Measurements from ENCODE around the gene ZNF490.

The ZNF490 gene

GRCh38 chr19:12603714-12604113, 6.9 kb downstream of the ZNF490 start:
- Histone ChIP-seq H3K36me3 (replicated peaks; ENCODE audit: low read depth, low read length) (peaks cover 18% of the 10 kb centered on the region), H3K9ac (ENCODE audit: low read length) (no peak overlapping the region), H2AFZ (ENCODE audit: low read depth, low read length) (no peak overlapping the region), H3K27ac (ENCODE audit: low read length) (no peak overlapping the region), H3K4me3 (ENCODE audit: low read length) (no peak overlapping the region), H3K4me1 (ENCODE audit: low read length) (peaks cover 11% of the 10 kb centered on the region), H3K79me2 (ENCODE audit: low read length) (no peaks in the 10 kb centered on the region), H3K4me2 (ENCODE audit: low read length) (peak overlapping the region; percentile 2; the same call in 1 of the 2 replicates), H3K27me3 (ENCODE audit: low read depth, low read length) (no peaks in the 10 kb centered on the region), H3K9me3 (ENCODE audit: insufficient read depth, low read length) (no peaks in the 10 kb centered on the region), H4K20me1 (ENCODE audit: insufficient read depth, low read length) (no peaks in the 10 kb centered on the region)
- no peak for TF ChIP-seq EZH2phosphoT487 (IDR thresholded peaks at IDR 0.05; ENCODE audit: low read depth)
- TF ChIP-seq CTCF (IDR thresholded peaks at IDR 0.05; ENCODE audit: low read depth, low read length) = no peak

GRCh38 chr19:12597594-12597993, 13.0 kb downstream of the ZNF490 start:
- H3K79me2 ChIP-seq (ENCODE audit: low read length) = no peaks in the 10 kb centered on the region
- no peak for TF ChIP-seq EZH2phosphoT487 (IDR thresholded peaks at IDR 0.05; ENCODE audit: low read depth)
- TF ChIP-seq CTCF (IDR thresholded peaks at IDR 0.05; ENCODE audit: low read depth, low read length) = no peak
- no peak overlapping the region for H2AFZ ChIP-seq (ENCODE audit: low read depth, low read length)
- 0 out of 2 replicates have a peak, but pooled peaks cover 4% of the 10 kb centered on the region for H4K20me1 ChIP-seq (ENCODE audit: insufficient read depth, low read length)
- no peak overlapping the region for H3K4me2 ChIP-seq (ENCODE audit: low read length)
- H3K36me3 ChIP-seq (replicated peaks; ENCODE audit: low read depth, low read length) = peaks cover 25% of the 10 kb centered on the region
- H3K9ac ChIP-seq (ENCODE audit: low read length) = no peak overlapping the region
- H3K4me1 ChIP-seq (ENCODE audit: low read length) = no peaks in the 10 kb centered on the region
- H3K27ac ChIP-seq (ENCODE audit: low read length) = no peak overlapping the region
- no peak overlapping the region for H3K4me3 ChIP-seq (ENCODE audit: low read length)
- H3K9me3 ChIP-seq (ENCODE audit: insufficient read depth, low read length) = no peaks in the 10 kb centered on the region
- no peaks in the 10 kb centered on the region for H3K27me3 ChIP-seq (ENCODE audit: low read depth, low read length)

- no peak overlapping the region for H2AFZ ChIP-seq (ENCODE audit: low read depth, low read length)
- no peak overlapping the region for H3K4me3 ChIP-seq (ENCODE audit: low read length)
- TF ChIP-seq CTCF (IDR thresholded peaks at IDR 0.05; ENCODE audit: low read depth, low read length) = no peak
- TF ChIP-seq EZH2phosphoT487 (IDR thresholded peaks at IDR 0.05; ENCODE audit: low read depth) = no peak
- no peak overlapping the region for H3K9ac ChIP-seq (ENCODE audit: low read length)
- H3K27ac ChIP-seq (ENCODE audit: low read length) = no peak overlapping the region
- H3K4me2 ChIP-seq (ENCODE audit: low read length) = no peak overlapping the region
- no peaks in the 10 kb centered on the region for H3K4me1 ChIP-seq (ENCODE audit: low read length)
- peaks cover 20% of the 10 kb centered on the region for H3K36me3 ChIP-seq (replicated peaks; ENCODE audit: low read depth, low read length)
- no peaks in the 10 kb centered on the region for H3K9me3 ChIP-seq (ENCODE audit: insufficient read depth, low read length)
- H3K27me3 ChIP-seq (ENCODE audit: low read depth, low read length) = no peaks in the 10 kb centered on the region
- H4K20me1 ChIP-seq (ENCODE audit: insufficient read depth, low read length) = 0 out of 2 replicates have a peak, but pooled peaks cover 4% of the 10 kb centered on the region
- H3K79me2 ChIP-seq (ENCODE audit: low read length) = no peaks in the 10 kb centered on the region
Observed at GRCh38 chr19:12596927-12597548, 13.6 kb downstream of the ZNF490 start.

- Histone ChIP-seq H3K4me3 (ENCODE audit: low read length) (no peak overlapping the region), H2AFZ (ENCODE audit: low read depth, low read length) (no peak overlapping the region), H4K20me1 (ENCODE audit: insufficient read depth, low read length) (0 out of 2 replicates have a peak, but pooled peaks cover 4% of the 10 kb centered on the region), H3K9me3 (ENCODE audit: insufficient read depth, low read length) (no peaks in the 10 kb centered on the region), H3K27me3 (ENCODE audit: low read depth, low read length) (no peaks in the 10 kb centered on the region), H3K4me2 (ENCODE audit: low read length) (no peak overlapping the region), H3K79me2 (ENCODE audit: low read length) (no peaks in the 10 kb centered on the region), H3K36me3 (replicated peaks; ENCODE audit: low read depth, low read length) (peaks cover 18% of the 10 kb centered on the region), H3K9ac (ENCODE audit: low read length) (no peak overlapping the region), H3K27ac (ENCODE audit: low read length) (no peak overlapping the region), H3K4me1 (ENCODE audit: low read length) (no peaks in the 10 kb centered on the region)
- no peak for TF ChIP-seq CTCF (IDR thresholded peaks at IDR 0.05; ENCODE audit: low read depth, low read length)
- no peak for TF ChIP-seq EZH2phosphoT487 (IDR thresholded peaks at IDR 0.05; ENCODE audit: low read depth)
Observed at GRCh38 chr19:12596485-12596884, 14.1 kb downstream of the ZNF490 start.

All from OCI-LY3 (cell line).